Loucy (cell line): ENCODE data around the gene BANK1.

Source experiments
- CTCF ChIP-seq: fragments of 200-600 bp; sonication (generic); conservative IDR thresholded peaks from 2 replicates; pipeline ENCODE4 v1.5.1; 2014; ENCODE audit warnings: mild to moderate bottlenecking, antibody characterized with exemption, low read length
- EZH2phosphoT487 ChIP-seq: fragments of 200-600 bp; IDR thresholded peaks from 2 replicates; pipeline ENCODE4 v1.6.1; 2018; ENCODE audit warnings: antibody characterized with exemption, mild to moderate bottlenecking, moderate library complexity, borderline replicate concordance

DNA sequence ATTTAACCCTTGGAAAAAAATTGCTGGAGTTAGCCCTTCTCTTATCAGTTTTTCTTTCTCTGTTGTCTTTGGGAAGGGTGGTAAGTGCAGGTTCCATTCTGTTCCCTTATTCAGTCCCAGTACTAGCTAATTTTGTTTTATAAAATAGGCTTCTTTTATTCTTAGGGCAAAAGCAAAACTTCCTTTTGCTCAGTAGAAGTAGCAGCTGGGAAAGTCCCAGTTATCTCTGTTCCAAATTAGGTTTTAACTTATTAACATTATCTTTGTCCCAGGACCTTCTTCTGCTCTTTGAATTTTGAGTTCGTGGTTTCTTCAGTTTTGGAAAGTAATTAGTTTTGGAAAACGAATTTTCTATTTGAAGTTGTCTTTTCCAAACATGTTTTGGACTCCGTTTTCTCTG, 61.1 kb downstream of the BANK1 start:
- TF ChIP-seq CTCF (no peak), EZH2phosphoT487 (no peak)
